ENCODE data around the gene RERE. TPM values are rescaled to one million over a fixed set of nuclear protein-coding genes. Genes with fewer than 3 reads are reported as not detected.

RERE gene
- total and polyA plus RNA-seq, 2 donors (not counting 3 experiments of a cell fraction or from before 2014, with no cell fraction given): 14.1 to 113 TPM

- no peak overlapping the region for H2AFZ ChIP-seq (ENCODE audit: low read depth, low read length)
- no peaks in the 10 kb centered on the region for H3K36me3 ChIP-seq (ENCODE audit: control insufficient read depth in 2 of 2, extremely low read depth in 1 of 2, insufficient read depth in 2 of 2, low read length in 2 of 2)
- H3K27ac ChIP-seq (ENCODE audit: insufficient read depth, low read depth, low read length): no peak overlapping the region
- H3K9me3 ChIP-seq (replicated peaks; ENCODE audit: control insufficient read depth, insufficient read depth, low read length): no peaks in the 10 kb centered on the region
- FAIRE-seq (no peak), DNase-seq (ENCODE audit: low read depth, low spot score) (no peak)
- H4K20me1 ChIP-seq (replicated peaks; ENCODE audit: control insufficient read depth, extremely low read depth, insufficient read depth, low read length): no peaks in the 10 kb centered on the region
- CTCF ChIA-PET: interaction anchor here (1.1 kb wide), 1 partner anchor 84 kb away, joined by 3 read pairs; no protein-coding TSS in a partner anchor
- H3K79me2 ChIP-seq (ENCODE audit: control insufficient read depth, insufficient read depth, low read length): peaks cover 42% of the 10 kb centered on the region
- H3K4me1 ChIP-seq (ENCODE audit: control insufficient read depth, extremely low read depth, insufficient read depth, low read length): peaks cover 35% of the 10 kb centered on the region
- H3K4me3 ChIP-seq (replicated peaks in 1 of 3; ENCODE audit: insufficient read depth in 1 of 3, low read depth in 1 of 3, low read length in 3 of 3): no peak overlapping the region
- H3K4me2 ChIP-seq (ENCODE audit: insufficient read depth, low read length): no peak overlapping the region
- POLR2A ChIA-PET: interaction anchor here (0.5 kb wide), 1 partner anchor 1400 kb away, joined by 3 read pairs; no protein-coding TSS in a partner anchor
- intact Hi-C loops (cut with micrococcal nuclease) (no loop called here), dilution Hi-C loops (cut with MboI; ENCODE audit: extremely low pct_ligation_motif_present, low sequenced_read_pairs) (no loop called here)
- H3K9me1 ChIP-seq (replicated peaks; ENCODE audit: control insufficient read depth, extremely low read depth, insufficient read depth, low read length): no peaks in the 10 kb centered on the region
- H3K9ac ChIP-seq (replicated peaks; ENCODE audit: extremely low read depth, insufficient read depth, low read length): no peak overlapping the region
- H3K27me3 ChIP-seq (ENCODE audit: control insufficient read depth in 2 of 2, insufficient read depth in 2 of 2, low read length in 2 of 2): no peaks in the 10 kb centered on the region
- no TSS peak for BruUV-seq (replicated peaks)
- TF ChIP-seq JUN (IDR thresholded peaks at IDR 0.05; ENCODE audit: borderline replicate concordance, insufficient read depth, insufficient read length, low read depth): no peak
- TF ChIP-seq MAX (IDR thresholded peaks at IDR 0.05; ENCODE audit: insufficient read depth, insufficient read length): no peak
- TF ChIP-seq POLR2A (IDR thresholded peaks at IDR 0.05; ENCODE audit: low read depth, low read length): no peak
- no peak for TF ChIP-seq POLR2AphosphoS5 (IDR thresholded peaks at IDR 0.05; ENCODE audit: insufficient read depth, low read depth, low read length)
- TF ChIP-seq EZH2 (IDR thresholded peaks at IDR 0.05; ENCODE audit: borderline replicate concordance, low read depth, low read length, severe bottlenecking): no peak
- no peak for TF ChIP-seq CTCF (IDR thresholded peaks at IDR 0.05; ENCODE audit: extremely low read depth in 1 of 2, insufficient read depth in 1 of 2, low read depth in 1 of 2, low read length in 2 of 2)
- TF ChIP-seq MYC (IDR thresholded peaks at IDR 0.05; ENCODE audit: low read depth, low read length): no peak
- no peak for TF ChIP-seq GATA2 (IDR thresholded peaks at IDR 0.05; ENCODE audit: insufficient read depth, insufficient read length, low read depth, low read length)
- TF ChIP-seq FOS (IDR thresholded peaks at IDR 0.05; ENCODE audit: borderline replicate concordance, insufficient read depth, low read length): no peak
These were observed 6.5 kb downstream of the RERE start for GRCh38 chr1:8810987-8811386.
